Activated CD8-positive, alpha-beta memory T cell treated with anti-CD3 and anti-CD28 coated beads, Interleukin-2, amount 50 U/mL, for 24 hours (primary cell): ENCODE results near the gene FBLN1.
"Not testable (repeated sequence)": the region's sequence is repeated elsewhere in the genome, so short reads cannot be mapped to it uniquely, and the experiment has no call there.

Experiments used
- DNase-seq: peaks from one replicate; pipeline ENCODE4 v3.0.0-alpha.2; 2020; ENCODE audit errors: extremely low read depth

FBLN1 gene

GRCh38 chr22:45477366-45478107 lies 25.1 kb upstream of the FBLN1 start:
- no peak for DNase-seq

DNA sequence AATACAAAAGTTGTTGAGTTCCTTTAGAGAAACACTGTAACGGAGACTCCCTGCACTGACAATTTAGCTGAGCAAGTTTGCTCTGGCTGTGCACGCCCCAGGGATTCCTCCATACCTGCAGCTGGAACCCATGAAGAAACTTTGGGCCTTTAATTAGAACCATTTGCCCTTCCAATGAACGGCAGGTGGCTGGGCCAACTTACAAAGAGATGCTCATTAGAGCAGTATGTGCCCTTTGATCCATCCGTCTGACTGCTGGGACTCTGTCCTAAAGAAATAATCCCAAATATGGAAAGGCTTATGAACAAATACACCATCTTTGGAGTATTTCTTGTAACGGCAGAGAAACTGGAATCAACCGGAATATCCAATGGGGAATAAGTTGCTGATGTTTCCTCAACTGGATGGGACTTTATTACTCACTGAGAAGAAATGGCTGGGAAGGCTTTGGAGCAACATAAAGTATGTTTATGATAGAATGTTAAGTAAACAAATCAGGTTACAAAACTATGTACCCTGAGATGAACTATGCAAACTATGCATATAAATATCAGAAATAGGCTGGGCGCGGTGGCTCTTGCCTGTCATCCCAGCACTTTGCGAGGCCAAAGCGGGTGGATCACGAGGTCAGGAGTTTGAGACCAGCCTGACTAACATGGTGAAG lies 24.4 kb upstream of the FBLN1 start:
- DNase-seq, result no peak

- no peak for DNase-seq
Measured at GRCh38 chr22:45480717-45481116, 22.0 kb upstream of the FBLN1 start.

- no peak for DNase-seq
Measured at GRCh38 chr22:45481661-45482060, 21.0 kb upstream of the FBLN1 start.

- DNase-seq, result no peak
Measured at GRCh38 chr22:45482169-45482568, 20.5 kb upstream of the FBLN1 start.

DNA sequence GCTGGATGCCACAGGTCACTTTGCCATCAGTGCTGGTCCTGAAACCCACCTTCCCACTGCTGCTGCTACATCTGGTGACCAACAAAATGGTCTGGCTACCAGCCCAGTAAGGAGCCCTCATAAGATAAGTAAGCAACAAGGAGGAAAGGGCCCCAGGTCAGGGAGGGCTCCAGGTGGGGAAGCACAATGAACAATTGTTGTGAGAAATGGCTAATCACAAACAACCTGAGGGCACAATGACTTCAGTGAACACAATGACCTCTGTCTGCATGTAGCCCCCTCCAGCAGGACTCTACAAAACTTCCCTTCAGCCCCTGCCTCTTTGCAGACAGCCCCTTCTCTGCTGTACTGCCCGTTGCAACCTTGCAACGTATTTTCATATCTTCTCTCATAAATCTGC lies 19.4 kb upstream of the FBLN1 start:
- no peak for DNase-seq

DNA sequence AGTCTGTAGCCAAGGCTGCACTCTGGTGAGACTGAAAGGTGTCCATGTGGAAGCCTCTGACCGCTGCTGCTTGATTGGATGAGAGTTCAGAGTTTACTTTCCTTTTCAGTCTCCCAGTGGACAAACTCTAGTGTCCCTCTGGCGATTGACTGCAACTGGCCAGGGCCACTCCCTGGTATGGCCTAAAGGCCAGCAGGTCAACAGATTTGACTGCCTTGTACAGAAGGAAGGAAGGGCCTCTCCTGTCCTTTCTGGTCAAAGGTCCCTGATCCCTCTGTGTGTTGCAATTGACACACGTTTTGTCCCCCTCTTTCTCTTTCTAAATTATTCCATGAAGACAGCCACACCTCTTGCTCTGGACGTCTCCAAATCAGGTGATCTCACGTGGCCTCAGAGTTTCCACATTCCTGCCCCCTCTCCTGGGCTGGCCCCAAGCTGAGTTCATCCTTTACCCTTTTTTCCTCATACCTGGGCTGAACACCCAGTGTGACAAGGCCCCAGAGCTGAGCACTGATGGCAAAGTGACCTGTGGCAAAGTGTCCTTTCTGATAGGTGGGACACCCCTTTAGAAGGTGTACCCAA lies 18.7 kb upstream of the FBLN1 start:
- DNase-seq, result no peak

DNA sequence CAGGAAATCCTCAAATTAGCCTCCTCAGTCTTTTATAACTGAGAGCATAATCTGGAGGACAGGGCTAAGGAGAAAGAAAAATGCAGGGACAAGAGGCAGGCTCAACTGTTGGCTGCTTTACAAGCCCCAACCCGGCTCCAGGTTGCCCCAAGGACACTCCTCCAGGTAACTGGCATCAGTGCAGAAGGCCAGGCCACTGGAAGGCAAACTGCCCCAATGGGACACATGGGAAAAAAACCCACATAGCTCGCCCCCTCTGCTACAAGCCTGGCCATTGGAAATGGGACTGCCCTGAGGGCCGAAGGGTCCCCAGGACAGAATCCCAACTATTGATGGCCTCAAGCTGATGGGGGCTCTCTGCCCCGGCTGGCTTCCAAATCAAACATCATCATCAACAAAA lies 17.9 kb upstream of the FBLN1 start:
- DNase-seq, result no peak

- no peak for DNase-seq
Measured at GRCh38 chr22:45485261-45485660, 17.4 kb upstream of the FBLN1 start.

DNA sequence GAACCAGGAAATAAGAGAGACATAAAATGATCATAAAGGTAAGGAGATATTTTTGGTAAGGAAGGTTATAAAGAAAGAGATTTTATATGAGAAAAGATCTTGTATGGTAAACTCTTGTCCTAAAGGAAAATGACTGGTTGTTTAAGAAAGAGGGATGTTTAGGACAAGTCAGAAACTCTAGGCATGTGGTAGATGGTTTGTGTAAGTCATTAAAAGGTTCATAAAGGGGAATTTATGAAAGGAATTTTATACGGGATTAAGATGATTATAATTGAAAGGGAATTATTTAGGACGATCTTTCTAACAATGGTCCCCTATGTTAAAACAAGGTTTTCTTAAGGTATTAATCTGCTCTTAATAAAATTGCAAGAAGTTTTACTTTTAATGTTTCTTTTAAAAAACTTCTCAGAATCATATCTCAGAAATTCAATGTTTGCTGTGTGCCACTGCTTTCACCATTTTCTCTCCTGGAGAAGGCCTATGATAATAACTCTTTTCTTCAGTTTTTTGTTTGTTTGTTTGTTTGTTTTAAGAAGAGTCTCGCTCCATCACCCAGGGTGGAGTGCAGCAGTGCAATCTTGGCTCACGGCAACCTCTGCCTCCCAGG lies 13.8 kb upstream of the FBLN1 start:
- DNase-seq, result no peak

DNA sequence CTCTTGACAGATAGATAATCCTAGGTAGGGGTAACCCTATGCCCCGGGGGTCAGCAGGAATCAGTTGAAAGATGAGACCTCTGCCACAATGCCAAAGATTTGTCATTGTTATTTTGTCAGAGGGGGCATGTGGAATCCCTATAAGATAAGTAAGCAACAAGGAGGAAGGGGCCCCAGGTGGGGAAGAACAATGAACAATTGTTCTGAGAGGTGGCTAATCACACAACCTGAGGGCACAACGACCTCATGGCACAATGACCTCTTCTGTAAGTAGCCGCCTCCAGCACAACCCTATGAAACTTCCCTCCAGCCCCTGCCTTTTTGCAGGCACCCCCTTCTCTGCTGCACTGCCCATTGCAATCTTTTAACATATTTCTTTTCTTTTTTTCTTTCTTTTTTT lies 11.8 kb upstream of the FBLN1 start:
- no peak for DNase-seq

DNA sequence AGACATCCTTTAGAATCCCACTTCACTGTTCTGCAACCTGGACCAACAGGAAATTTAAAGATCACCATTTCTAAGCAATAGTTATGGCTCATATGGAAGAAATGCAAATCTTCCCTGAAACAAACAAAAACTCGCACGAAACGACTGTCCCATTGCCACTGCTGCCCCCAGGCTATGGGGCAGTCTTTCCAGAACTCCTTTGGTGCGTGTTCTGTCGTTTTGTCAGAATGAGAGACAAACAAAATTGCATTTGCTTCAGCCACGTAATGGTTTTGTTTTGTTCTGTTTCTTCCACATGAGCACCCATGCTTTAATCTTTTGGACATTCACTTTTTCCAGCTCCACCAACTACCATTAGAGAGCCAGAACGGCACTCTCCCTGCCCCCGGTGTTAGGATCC lies 10.8 kb upstream of the FBLN1 start:
- no peak for DNase-seq

GRCh38 chr22:45493286-45493771 lies 9.4 kb upstream of the FBLN1 start:
- no peak for DNase-seq

GRCh38 chr22:45494306-45494705 lies 8.4 kb upstream of the FBLN1 start:
- not testable (repeated sequence) for DNase-seq

- DNase-seq, result not testable (repeated sequence)
Measured at GRCh38 chr22:45495616-45496015, 7.1 kb upstream of the FBLN1 start.

DNA sequence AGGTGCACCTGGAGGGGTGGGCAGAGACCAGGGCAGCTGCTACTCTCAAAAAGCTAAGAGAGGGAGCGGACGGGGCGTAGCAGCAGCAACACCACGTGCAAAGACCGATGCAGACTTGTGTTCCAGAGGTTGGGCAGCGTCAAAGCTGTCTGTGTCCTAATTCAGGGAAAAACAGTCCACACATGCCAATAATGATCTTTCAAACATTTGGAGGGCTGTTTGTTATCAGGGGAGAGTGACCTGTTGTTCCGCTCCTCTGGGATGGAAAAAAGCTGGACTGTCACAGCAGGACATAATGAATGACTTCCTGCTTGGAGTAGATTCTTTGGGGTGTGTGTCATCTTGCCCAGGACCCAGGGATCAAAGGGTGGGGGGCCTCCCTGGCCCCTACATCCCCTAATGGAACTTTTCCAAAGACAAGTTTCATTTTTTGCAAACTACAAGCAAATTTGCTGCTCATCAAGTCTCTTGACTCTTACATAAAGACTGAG lies 6.2 kb upstream of the FBLN1 start:
- no peak for DNase-seq

- no peak for DNase-seq
Measured at GRCh38 chr22:45497351-45498145, 5.1 kb upstream of the FBLN1 start.

- no peak for DNase-seq
Measured at GRCh38 chr22:45499746-45500145, 2.9 kb upstream of the FBLN1 start.

GRCh38 chr22:45503050-45503815 lies 550 bp downstream of the FBLN1 start:
- no peak for DNase-seq

DNA sequence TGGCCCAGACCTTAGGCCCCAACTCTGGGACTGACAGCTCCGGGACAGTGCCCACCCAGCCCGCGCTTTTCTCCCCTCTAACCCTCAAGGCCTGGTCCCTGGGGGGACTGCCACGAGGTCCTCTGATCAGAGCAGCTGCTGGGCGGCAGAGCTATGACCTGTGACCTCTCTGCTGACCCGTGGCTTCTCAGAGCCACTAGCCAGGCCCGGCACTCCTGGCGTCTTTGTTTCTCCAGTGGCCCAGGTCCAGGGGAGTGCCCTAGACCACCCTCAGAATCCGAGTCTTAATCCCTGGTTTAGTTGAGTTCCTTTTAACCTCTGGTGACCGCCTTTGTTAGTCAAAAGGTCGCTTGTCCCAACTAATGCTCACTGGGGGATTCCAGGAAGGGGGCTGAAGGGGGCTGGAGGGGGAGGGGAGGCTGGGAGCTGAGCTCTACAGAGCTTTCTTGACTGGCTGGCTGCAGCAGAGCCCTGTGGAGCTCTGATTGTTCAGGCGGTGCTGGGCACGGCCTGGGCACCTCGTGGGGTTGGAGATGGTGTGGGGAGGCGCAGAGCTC lies 1.2 kb downstream of the FBLN1 start:
- DNase-seq, result no peak
